RWPE1 (cell line): ENCODE results near the gene SMIM3.
"Not testable (repeated sequence)": the region's sequence is repeated elsewhere in the genome, so short reads cannot be mapped to it uniquely, and the experiment has no call there.

Experiments
- CTCF ChIA-PET: fragments of 350-600 bp; sonication (Branson Sonifier 250); formaldehyde crosslinking; extraction: SDS; loops from one replicate; lab custom pipeline; 2021; lab: Yijun Ruan, JAX
- POLR2A ChIA-PET: fragments of 400-600 bp; formaldehyde crosslinking; extraction: SDS; loops from one replicate; lab custom pipeline; 2020; ENCODE audit warnings: antibody characterized with exemption; ENCODE audit not compliant: low non-redundant PET; lab: Yijun Ruan, JAX
- DNase-seq: peaks from one replicate; pipeline ENCODE4 v3.0.0; 2012; ENCODE audit warnings: low spot score
- H3K27ac ChIP-seq: fragments of 450-650 bp; 2 replicates; pipeline ENCODE4 v1.5.1; 2017
- TF ChIP-seq, protein P1 (sequence below): fragments of 450-650 bp; conservative IDR thresholded peaks from 2 replicates; pipeline ENCODE4 v1.5.1; 2017; ENCODE audit warnings: low read depth, mild to moderate bottlenecking

Gene SMIM3

GRCh38 chr5:150829744-150830143 is 51.2 kb downstream of the SMIM3 start:
- ChIA-PET CTCF (no interaction called here), POLR2A (no interaction called here)
- TF ChIP-seq, protein P1, sequence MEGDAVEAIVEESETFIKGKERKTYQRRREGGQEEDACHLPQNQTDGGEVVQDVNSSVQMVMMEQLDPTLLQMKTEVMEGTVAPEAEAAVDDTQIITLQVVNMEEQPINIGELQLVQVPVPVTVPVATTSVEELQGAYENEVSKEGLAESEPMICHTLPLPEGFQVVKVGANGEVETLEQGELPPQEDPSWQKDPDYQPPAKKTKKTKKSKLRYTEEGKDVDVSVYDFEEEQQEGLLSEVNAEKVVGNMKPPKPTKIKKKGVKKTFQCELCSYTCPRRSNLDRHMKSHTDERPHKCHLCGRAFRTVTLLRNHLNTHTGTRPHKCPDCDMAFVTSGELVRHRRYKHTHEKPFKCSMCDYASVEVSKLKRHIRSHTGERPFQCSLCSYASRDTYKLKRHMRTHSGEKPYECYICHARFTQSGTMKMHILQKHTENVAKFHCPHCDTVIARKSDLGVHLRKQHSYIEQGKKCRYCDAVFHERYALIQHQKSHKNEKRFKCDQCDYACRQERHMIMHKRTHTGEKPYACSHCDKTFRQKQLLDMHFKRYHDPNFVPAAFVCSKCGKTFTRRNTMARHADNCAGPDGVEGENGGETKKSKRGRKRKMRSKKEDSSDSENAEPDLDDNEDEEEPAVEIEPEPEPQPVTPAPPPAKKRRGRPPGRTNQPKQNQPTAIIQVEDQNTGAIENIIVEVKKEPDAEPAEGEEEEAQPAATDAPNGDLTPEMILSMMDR: no peak
- no peak overlapping the region for H3K27ac ChIP-seq
- no peak for DNase-seq

DNA sequence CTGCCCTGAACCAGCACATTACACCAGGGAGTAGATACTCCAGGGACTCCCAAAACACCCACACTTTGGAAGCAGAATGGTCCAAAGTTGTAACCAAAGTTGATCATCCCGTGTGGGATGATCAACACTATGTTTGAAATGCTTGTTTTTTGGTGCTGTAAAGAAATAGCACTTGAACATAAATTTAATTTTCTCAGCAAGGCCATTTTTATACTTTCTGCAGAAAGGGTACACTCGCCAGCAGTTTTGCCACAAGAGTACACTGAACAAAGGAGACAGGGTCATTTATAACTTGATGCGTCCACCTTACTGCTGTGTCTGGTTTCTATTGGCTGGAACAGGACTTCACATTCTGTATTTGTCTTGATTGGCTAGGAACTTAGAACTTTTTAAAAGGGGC is 53.3 kb downstream of the SMIM3 start:
- POLR2A ChIA-PET, DNase-seq, H3K27ac ChIP-seq: not testable (repeated sequence)
- CTCF ChIA-PET: interaction anchor here (0.6 kb wide), 1 partner anchor 137 kb away, joined by 3 read pairs; no protein-coding TSS in a partner anchor

DNA sequence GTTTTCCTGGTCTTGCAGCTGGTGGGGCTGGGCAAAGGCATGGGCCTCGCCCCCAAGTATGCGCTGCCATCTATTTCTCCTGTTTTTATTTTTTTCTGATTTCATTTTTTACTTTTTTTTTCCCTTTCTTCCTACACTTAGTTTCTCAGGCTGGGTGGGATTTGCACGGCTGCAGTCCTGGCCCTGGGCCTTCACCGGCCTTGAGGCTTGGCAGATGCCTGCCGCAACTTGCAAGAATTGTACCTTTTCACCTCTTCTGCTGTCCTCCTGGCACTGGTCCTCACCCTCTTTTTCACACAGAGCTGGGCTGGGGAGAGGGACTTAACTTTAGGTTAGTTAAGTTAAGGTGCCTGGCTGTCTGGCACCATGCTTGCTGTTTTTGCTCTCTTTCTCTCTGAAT is 57.5 kb downstream of the SMIM3 start:
- ChIA-PET POLR2A (no interaction called here), CTCF (interaction anchor here (0.7 kb wide), 1 partner anchor 377 kb away, joined by 3 read pairs; no protein-coding TSS in a partner anchor)
- H3K27ac ChIP-seq: no peak overlapping the region
- no peak for DNase-seq
- TF ChIP-seq, protein P1: no peak

DNA sequence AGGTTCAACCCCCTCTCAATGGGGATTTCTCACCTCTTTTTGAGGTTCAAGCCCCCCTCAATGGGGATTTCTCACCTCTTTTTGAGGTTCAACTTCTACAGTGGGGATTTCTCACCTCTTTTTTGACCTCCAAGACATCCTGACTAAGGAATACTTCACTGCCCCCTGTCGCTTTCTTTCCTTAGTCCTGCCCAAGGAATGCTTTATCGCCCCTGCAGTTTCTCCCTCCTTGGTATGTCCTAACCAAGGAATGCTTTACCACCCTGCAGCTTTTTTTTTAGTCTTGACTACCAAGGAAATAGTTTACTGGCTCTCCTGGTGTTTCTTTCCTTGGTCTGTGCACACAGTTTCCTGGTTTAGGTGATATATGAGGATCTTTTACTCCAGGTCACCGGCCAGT is 58.1 kb downstream of the SMIM3 start:
- DNase-seq: no peak
- TF ChIP-seq, protein P1: no peak
- POLR2A ChIA-PET: interaction anchor here (0.6 kb wide), 1 partner anchor 298 kb away, joined by 3 read pairs; no protein-coding TSS in a partner anchor
- CTCF ChIA-PET: no interaction called here
- H3K27ac ChIP-seq: no peak overlapping the region

- ChIA-PET POLR2A (interaction anchor here (0.7 kb wide), 1 partner anchor 86 kb away, joined by 3 read pairs; the partner anchor contains the start of gene DCTN4), CTCF (interaction anchor here (2.4 kb wide), 1 partner anchor 44 kb away, joined by 26 read pairs; no protein-coding TSS in a partner anchor)
- DNase-seq, H3K27ac ChIP-seq: not testable (repeated sequence)
Measured at GRCh38 chr5:150845185-150845859, 66.8 kb downstream of the SMIM3 start.

DNA sequence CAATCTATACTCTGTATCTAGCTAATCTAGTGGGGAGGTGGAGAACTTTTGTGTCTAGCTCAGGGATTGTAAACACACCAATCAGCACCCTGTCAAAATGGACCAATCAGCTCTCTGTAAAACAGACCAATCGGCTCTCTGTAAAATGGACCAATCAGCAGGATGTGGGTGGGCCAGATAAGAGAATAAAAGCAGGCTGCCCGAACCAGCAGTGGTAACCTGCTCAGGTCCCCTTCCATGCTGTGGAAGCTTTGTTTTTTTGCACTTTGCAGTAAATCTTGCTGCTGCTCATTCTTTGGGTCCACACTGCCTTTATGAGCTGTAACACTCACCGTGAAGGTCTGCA is 67.7 kb downstream of the SMIM3 start, which contains the start of gene IRGM:
TSS of gene IRGM (plus strand) at position 214 of the 346 bp plus-strand sequence. CDS start 1,603 bp downstream, outside the sequence.
- H3K27ac ChIP-seq, DNase-seq: not testable (repeated sequence)
- ChIA-PET POLR2A (interaction anchor here (0.7 kb wide), 1 partner anchor 87 kb away, joined by 3 read pairs; the partner anchor contains the start of gene DCTN4), CTCF (interaction anchor here (0.6 to 2.4 kb wide), 11 partner anchors 13 to 474 kb away, joined by 3 to 26 read pairs (median 4); partner anchors contain the start of gene RBM22)
